Stimulated activated CD8-positive, alpha-beta memory T cell treated with anti-CD3 and anti-CD28 coated beads, Interleukin-12 subunit alpha, Interleukin-12 subunit beta, amount 100 ng/mL, for 24 hours (primary cell): Measurements from ENCODE around the gene ST6GAL1.
"Not testable (repeated sequence)": the region's sequence is repeated elsewhere in the genome, so short reads cannot be mapped to it uniquely, and the experiment has no call there.

Experiments used
- DNase-seq: peaks from one replicate; pipeline ENCODE4 v3.0.0-alpha.2; 2020; ENCODE audit errors: extremely low read depth

The ST6GAL1 gene

DNA sequence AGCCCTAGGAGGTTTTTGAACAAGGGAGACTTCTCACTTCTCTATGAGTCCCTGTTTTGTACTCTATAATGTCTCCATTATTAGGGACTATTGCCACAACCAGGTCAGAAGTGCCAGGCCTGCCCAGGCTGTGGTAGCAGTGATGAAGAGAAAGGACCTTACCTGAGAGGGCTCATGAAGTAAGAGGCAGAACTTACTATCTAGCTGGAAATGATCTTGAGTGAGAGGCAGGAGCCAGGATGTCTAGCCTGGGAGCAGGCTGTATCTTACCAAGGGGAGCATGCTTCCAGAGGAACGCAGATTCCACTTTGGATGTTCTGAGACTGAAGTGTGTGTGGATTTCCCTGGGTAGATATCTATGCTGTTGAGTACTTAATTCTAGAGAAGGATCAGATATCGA lies 115.7 kb downstream of the ST6GAL1 start:
- DNase-seq: no peak

DNA sequence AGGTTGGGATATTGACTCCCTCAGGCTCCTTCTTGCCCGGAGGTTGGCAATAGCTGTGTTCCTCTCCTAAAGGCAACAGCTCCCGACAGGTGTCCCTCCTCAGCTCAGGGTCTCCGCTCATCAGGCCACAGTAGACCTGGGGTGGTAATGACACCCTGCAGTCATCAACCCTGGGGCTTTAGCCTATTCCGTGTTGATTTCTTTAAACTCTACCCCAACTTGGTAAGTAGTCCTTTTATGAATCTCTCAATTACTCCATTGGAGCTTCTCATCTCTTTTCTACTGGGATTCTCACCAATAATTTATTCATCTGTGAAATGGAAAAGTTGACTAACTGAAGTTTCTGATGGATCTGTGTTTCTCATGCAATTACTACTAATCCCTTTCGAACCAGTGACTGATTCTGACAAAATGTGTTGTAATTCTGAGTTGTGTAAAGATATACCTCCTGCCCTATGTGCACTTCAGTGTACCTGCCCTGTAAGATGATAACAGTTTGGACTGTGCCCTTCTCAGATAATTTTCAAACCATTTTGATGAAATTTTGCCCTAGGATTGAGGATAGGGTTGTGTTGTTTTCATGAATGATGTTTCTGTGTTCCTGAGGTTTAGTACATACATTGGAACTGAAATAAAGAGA lies 119.3 kb downstream of the ST6GAL1 start:
- no peak for DNase-seq

DNA sequence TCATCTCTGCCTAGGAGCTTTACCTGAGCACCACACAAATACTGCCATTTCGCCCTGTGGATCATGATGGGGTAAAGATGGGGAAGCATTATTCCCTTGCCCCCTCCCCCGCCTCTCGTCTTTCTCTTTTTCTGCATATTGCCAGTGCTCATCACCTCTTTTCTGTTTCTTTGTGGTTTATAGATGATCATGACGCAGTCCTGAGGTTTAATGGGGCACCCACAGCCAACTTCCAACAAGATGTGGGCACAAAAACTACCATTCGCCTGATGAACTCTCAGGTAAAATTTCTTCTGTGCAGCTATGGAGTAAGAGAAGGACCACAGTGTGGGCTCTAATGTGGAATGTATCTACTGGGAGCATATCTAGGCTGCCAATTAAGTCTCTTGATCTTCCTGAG lies 120.7 kb downstream of the ST6GAL1 start:
- no peak for DNase-seq

DNA sequence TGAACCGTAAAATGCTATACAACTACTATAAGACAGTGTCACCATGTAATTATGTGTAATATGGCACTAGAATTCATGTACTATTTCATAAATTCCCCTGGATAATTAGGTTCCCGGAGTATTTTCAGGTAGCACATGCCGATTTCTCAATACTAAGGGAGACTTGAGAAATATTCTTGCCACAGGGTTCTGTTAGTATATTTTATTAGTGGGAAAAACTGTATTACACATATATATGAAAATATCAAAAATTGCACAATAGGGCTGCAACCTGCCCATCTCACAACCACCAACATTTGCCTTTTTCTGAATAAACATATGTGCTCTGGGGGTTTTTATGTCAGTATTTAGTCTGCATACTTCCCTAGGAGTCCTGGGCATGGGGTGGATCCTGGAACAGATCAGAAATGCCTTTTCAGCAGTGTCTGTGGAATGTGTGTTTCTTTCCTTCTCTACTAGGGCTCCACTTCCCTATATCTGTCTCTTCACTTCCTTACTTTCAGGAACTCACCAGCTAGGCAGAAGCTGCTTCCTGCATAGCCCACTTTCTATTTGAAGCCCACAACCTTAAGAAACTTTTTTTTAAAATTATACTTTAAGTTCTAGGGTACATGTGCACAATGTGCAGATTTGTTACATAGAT lies 121.5 kb downstream of the ST6GAL1 start:
- no peak for DNase-seq

DNA sequence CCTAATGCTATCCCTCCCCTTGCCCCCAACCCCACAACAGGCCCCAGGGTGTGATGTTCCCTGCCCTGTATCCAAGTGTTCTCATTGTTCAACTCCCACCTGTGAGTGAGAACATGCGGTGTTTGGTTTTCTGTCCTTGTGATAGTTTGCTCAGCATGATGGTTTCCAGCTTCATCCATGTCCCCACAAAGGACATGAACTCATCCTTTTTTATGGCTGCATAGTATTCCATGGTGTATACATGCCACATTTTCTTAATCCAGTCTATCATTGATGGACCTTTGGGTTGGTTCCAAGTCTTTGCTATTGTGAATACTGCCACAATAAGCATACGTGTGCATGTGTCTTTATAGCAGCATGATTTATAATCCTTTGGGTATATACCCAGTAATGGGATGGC lies 122.1 kb downstream of the ST6GAL1 start:
- not testable (repeated sequence) for DNase-seq

DNA sequence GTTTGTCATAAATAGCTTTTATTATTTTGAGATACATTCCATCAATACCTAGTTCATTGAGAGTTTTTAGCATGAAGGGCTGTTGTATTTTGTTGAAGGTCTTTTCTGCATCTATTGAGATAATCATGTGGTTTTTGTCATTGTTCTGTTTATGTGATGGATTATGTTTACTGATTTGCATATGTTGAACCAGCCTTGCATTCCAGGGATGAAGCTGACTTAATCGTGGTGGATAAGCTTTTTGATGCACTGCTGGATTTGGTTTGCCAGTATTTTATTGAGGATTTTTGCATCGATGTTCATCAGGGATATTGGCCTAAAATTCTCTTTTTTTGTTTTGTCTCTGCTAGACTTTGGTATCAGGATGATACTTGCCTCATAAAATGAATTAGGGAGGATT lies 124.1 kb downstream of the ST6GAL1 start:
- DNase-seq: not testable (repeated sequence)

DNA sequence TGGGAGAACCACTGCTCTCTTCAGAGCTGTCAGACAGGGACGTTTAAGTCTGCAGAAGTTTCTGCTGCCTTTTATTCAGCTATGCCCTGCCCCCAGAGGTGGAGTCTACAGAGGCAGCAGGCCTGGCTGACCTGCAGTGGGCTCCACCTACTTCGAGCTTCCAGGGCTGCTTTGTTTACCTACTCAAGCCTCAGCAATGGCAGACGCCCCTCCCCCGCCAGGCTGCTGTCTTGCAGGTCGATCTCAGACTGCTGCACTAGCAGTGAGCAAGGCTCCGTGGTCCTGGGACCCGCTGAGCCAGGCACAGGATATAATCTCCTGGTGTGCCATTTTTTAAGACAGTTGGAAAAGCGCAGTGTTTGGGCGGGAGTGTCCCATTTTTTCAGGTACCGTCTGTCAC lies 127.5 kb downstream of the ST6GAL1 start:
- DNase-seq: not testable (repeated sequence)

DNA sequence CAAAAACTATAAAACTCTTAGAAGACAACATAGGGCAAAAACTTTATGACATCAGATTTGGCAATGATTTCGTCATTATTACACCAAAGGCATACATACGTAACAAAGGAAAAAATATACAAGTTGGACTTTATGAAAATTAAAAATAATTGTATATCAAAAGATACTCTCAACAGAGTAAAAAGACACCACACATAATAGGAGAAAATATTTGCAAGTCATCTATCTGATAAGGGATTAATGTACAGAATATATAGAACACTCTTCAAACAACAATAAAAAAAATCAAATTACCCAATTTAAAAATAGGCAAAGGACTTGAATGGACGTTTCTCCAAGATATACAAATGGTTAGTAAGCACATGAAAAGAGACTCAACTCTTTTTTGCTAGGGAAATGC lies 131.4 kb downstream of the ST6GAL1 start:
- no peak for DNase-seq

DNA sequence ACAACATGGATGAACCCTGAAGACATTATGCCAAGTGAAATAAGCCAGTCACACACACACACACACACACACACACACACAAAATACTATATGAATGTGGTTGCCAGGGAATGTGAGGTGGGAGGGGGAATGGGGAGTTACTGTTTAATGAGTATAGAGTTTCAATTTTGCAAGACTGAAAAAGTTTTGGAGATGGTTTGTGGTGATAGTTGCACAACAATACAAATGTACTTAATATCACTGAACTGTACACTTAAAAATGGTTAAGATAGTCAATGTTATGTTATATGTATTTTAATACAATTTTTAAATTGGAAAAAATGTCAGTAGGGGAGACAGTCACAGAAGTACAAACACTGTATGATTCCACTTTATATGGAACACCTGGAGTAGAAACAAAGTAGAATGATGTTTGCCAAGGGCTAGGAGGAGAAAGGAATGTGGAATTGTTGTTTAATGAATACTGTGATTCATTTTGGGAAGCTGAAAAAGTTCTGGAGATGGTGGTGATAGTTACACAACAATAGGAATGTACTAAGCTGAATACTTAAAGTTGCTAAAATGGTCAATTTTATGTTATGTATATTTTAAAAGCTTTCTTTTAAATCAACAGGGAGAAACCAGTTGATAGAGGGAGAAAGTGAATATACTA lies 132.3 kb downstream of the ST6GAL1 start:
- no peak for DNase-seq

DNA sequence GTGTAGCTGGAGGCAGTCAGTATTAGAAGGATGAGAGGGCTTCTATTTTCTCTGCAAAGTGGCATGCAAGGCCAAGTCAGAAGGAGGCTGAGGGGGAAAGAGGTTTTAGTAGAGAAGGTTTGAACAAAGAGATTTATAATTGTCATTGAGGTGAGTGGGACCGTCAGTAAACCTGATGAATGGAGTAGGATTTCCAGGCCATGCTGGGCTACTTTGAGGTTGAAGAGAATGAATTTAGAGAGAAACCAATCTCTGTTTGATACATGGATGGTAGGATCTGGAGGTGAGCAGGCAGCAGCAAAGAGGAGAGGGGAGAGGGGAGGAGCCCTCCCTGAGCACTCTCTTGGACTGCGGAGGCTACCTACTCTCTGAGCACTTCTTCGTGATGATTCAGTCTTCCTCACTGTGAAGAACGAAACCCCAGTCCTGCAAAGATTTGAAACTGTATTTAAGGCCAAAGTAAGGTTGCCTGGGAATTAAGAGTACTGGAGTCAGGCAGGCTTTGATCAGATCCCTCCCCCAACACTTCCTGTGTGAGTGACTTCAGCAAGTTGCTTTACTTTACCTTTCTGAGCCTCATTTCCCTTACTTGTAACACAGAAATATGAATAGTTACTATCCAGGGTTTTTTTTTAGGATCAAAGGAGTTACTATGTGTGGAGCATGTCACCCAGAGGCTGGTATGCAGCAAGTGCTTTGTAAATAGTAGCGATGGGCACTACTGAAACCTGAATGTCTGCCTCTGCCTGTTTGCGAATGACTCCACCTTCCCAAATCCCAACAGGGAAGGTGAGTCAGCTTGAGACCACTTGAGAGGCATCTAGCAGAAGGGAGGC lies 133.2 kb downstream of the ST6GAL1 start:
- DNase-seq: no peak

DNA sequence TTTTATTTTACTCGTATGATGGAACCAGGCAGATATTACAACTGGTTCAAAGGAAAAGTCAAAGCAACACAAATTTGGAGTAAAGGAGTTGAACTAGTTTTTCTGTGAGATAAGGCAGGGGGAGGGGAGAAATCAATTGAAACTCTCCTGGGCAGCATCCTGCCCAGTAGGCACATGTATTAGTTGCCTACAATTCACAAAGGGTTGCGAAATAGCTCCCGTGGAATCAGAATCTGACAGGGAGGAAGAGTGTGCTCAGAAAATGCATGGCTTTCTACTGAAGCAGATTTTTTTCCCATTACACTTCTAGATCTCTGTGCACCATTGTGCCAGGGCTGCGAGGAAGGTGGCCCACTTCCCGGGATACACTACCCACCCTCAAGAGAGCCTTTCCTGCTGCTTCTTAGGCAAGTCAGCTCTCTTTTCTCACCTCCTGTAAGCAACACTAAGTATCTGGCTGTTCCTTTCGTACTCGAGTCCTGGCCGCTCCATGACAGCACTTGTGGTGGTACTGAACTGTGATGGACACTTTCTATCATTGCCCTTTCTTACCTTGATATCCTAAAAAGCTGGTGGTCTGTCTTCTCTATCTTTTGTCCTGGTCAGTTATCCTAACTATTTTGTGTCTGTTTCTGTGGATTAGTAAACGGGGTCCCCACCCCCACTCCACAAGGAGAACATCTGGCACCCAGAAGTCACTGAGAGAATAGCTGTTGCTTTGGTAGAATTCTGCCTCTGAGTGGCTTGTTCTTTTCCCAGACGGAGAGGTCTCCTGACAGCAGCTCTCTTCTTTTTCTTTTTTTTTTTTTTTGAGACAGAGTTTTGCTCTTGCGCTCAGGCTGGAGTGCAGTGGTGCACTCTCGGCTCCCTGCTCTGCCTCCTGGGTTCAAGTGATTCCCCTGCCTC lies 134.1 kb downstream of the ST6GAL1 start:
- no peak for DNase-seq

DNA sequence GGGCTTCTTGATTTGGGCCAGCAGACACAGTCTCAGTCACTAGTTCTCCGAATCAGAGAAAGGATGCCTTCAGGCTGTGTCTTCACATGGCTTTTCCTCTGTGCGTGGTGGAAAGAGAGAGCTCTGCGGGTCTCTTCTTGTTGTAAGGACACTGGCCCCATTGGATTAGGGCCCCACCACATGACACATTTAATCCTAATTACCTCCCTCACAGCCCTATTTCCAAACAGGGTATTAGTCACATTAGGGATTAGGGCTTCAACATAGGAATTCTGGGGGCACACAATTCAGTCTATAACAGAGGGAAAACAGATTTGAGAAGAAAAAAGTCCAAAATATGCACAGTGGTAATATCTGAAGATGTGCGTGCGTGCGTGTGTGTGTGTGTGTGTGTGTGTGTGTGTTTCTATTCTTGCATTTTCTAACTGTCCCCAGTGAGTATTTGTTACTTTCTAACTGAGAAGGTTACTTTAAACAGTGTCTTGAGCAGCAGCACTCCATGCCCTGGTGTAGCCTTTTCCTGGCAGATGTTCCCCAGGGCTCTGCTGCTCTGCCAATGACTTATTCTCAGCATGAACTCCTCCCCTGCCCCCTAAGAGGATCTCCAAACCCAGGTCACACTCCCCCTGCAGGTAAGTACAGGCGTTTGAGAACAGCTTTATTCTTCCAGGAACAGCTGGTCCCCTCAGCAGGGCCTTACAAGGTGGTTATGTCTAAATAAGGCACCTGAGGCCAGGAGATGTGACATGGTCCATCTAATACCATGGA lies 136.1 kb downstream of the ST6GAL1 start:
- DNase-seq: no peak

DNA sequence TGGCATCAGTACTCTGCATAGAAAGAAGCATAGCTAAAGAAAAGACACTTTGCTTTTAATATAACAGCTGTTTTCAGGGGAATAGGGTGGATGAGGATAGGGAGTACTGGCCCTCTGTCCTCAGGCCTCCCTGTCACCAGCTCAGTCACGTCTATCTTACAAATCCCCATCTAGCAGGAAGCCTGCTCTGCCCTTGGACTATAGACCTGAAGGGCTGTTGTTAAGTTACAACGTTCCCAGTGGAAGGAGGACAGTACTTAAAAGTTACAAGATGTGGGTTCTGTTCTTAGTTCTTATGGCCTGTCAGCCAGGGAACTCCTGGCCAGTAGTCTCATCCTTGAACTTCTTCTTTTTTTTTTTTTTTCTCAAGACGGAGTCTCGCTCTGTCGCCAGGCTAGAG lies 138.5 kb downstream of the ST6GAL1 start:
- no peak for DNase-seq

DNA sequence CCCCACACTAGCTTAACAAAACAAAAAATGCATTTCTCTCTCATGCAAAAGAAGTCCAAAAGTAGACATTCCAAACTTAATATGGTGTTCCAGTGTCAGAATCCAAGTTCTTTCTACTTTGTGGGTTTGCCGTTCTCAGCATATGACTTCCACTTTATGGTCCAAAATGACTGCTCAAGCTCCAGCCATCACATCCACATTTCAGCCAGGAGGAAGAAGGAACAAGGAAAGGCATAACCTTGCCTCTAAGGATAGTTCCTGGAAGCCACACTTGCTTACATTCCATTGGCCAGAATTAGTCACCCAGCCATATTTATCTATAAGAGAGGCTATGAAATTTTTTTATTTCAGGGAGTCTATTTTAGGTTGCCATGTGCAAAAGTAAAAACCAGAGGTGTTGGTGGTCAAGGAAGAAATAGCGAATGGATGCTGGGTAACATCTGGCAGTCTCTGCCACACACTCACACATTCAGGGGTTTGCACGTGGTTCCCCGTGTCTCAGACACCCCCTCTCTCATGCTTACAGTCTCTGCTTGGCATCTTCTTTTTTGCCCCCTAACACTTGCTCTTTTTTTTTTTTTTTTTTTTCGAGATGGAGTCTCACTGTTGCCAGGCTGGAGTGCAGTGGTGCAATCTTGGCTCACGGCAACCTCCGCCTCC lies 139.7 kb downstream of the ST6GAL1 start:
- no peak for DNase-seq

DNA sequence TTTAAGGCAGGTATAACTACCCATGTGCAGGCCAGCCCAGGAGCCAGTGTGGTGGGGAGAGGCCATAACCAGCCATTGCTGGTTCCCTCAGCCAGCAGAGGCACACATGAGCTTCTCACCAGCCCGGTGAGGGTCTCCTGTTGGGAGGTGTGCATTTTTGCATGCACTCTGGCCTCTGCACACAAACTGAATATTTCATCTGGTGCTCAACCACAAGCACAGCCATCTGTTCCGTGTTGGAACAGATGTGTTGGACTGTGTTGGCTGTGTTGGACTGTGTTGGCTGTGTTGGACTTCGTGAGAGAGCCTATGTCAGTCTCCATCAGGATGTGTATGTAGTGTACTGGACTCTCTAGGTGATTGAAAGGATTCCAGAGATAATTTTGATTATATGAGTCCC lies 141.8 kb downstream of the ST6GAL1 start:
- DNase-seq: no peak

DNA sequence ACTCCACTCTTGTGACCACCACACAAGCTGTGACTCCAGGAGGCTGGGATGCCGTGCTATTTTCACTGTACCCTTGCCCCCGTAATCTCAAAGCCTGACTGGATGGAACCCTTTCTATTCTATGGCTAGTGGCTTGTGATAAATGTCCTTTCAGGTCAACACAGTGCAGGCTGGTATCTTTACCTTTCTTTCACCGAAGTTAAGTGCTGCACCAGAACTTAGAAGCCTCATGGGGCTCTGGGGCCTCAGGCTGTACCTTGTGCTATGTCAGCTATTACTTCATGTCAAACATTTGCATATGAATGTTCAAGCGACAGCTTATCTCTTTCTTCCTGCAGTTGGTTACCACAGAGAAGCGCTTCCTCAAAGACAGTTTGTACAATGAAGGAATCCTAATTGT lies 142.2 kb downstream of the ST6GAL1 start:
- no peak for DNase-seq

DNA sequence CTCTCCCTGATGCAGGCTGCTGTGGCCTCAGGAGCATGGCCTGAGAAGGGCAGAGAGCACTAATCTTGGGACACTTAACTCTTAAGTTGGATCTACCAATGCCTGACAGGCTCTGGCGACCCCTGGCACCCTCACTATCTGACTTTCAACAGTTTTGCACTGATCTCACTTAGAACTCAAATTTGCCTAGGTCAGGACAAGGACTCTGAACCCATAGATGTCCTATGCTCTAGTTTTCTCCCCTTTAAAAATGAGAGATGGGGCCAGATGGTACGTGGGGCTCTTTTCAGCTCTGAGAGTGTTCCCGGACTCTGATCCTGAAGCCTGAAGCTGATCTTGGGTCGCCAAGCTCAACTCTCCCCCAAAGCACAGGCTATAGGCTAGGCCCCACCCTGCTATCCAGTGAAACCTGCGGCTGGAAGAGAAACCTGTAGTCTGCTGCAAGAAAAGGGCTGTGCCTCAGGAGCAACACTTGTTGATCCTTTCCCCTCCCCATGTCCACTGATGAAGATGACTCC lies 143.3 kb downstream of the ST6GAL1 start:
- DNase-seq: no peak

DNA sequence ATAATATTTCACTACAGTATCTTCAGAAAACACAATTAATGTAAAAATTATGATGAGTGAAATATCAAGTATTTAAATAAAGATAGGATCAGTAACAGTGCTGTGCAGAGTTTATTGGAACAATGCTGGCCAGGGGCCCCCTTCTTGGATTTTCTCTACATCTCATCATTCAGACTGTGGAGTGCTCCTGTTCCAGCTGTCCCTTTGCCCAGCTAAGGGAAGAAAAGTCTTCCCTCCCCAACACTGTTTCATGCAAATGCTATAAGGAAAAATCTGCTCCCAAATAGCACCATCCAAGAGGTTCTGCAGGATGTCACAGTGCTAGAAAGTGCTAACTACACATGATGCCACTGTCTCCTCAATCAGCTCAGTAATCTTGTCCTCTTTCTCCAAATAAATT lies 144.5 kb downstream of the ST6GAL1 start:
- no peak for DNase-seq

DNA sequence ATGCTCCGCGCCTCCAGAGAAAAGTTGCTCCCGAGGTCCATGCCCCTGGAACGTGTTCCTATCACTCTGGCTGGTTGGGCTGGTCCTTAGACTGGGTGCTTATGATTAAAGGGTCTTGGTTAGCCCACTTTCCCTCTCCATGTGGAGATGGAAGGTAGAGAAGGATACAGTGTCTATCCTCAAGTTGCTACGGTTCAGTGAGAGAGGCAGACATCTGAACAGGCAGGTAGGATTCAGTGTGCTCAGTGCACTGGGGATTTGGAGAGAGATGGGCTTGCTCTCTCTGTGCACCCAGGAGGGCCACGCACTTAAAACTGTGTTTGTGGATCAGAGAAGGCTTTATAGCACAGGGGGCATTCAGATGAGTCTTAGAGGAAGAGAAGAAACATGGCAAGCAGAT lies 146.0 kb downstream of the ST6GAL1 start:
- no peak for DNase-seq

DNA sequence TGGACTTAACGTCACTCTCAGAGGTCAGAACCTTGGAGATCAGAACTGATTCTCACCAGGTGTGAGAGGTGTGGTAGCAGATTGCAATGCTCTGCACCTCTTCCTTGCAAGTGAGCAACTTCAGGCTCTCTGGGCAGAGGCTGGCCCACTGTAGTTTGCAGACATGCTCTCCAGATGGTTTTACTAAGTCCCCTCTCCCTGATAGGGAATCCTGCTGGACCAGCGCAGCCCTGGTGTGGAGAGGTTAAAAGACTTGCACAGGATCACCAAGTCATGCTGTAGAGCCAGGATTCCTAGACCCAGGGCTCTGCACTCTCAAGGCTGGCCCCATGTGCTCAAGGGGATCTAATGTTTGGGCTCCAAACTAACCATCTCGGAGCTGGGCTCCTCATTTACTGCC lies 146.8 kb downstream of the ST6GAL1 start:
- no peak for DNase-seq
